ENCODE results near the gene ZCCHC14. TPM values are rescaled to one million over a fixed set of nuclear protein-coding genes. Genes with fewer than 3 reads are reported as not detected.

The ZCCHC14 gene
- total RNA-seq, 6 donors from 2014 or later = 17.2 to 35.3 (median 26.3) TPM

DNA sequence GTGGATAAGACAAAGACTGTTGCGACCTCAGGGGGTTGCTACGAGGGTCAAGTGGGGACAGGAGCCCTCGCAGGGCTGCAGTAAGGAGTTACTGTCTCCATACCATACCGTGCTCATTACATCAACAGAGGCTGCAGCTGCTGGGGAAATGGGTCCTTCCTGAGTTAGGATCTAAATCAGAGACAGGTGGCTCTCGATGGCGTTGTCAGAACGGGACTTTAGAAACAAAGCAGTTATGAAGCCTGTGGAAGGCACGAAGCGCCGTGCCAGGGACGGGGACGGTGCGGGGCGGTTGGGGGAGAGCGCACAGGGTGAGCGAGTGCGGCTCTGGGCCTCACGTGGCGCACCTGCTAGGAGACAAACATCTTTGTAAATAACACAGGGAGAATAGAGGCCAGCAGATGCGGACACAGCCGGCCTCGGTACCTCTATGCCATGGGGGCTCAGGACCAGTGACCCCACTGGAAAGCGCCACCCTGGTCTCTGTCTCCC is 34.4 kb downstream of the ZCCHC14 start:
- H3K9me3 ChIP-seq = no peaks in the 10 kb centered on the region
- 87 to 88% methylated on average over 22 to 23 of the region's 23 CpGs for WGBS, 2 donors
- peaks cover 0 to 43% (median 25%) of the 10 kb centered on the region in 4 donors for H3K36me3 ChIP-seq
- peaks cover 24 to 43% (median 29%) of the 10 kb centered on the region in 4 donors for H3K4me1 ChIP-seq
- H3K4me3 ChIP-seq = no peak overlapping the region
- H3K27me3 ChIP-seq = no peaks in the 10 kb centered on the region
- ATAC-seq (ENCODE audit: low FRiP score in 2 of 2) (no peak), DNase-seq (peak in 1 of 2 donors; percentile 71)
- TF ChIP-seq POLR2AphosphoS5 (IDR thresholded peaks at IDR 0.05) = no peak
- TF ChIP-seq, protein P1, sequence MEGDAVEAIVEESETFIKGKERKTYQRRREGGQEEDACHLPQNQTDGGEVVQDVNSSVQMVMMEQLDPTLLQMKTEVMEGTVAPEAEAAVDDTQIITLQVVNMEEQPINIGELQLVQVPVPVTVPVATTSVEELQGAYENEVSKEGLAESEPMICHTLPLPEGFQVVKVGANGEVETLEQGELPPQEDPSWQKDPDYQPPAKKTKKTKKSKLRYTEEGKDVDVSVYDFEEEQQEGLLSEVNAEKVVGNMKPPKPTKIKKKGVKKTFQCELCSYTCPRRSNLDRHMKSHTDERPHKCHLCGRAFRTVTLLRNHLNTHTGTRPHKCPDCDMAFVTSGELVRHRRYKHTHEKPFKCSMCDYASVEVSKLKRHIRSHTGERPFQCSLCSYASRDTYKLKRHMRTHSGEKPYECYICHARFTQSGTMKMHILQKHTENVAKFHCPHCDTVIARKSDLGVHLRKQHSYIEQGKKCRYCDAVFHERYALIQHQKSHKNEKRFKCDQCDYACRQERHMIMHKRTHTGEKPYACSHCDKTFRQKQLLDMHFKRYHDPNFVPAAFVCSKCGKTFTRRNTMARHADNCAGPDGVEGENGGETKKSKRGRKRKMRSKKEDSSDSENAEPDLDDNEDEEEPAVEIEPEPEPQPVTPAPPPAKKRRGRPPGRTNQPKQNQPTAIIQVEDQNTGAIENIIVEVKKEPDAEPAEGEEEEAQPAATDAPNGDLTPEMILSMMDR (IDR thresholded peaks at IDR 0.05) = no peak
- TF ChIP-seq POLR2A (IDR thresholded peaks at IDR 0.05) = no peak
- no peak for TF ChIP-seq EP300 (IDR thresholded peaks at IDR 0.05)
- peak overlapping the region in 3 of 4 donors; percentile 30 to 52 (median 32) for H3K27ac ChIP-seq

DNA sequence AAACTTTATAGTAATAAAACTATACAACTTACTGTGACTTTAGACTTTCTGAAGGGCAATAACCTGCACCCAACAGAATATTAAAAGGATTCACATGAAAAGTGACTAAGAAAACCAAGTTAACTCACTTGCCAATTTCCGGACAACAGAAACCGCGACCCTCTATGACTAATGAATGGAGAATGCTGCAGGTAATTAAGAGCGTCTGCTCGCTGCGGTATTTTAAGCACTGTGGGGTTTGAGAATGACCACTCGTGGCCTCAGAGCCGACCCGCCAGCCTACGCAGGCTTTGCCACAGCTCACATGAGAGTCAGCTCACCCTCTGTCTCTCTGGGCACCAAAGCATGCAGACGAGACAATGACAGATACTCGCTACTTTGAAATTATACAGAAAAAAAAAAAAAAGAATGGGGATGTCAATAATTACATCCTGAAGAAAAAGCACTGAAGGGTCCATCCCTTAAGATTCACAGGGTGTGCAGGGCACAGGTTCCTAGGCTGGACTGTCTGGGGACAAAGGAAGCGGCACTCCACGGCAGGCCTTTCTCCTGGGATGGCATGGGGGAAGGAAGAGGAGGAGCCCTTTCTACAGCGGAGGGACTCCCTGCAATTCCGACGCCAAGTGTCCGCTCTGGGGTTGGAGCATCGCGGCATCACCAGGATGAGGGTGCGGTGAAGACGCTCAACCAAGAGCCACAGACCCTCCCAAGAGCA is 35.0 kb downstream of the ZCCHC14 start:
- no peaks in the 10 kb centered on the region for H3K27me3 ChIP-seq
- TF ChIP-seq POLR2AphosphoS5 (IDR thresholded peaks at IDR 0.05) (no peak), EP300 (IDR thresholded peaks at IDR 0.05) (no peak), POLR2A (IDR thresholded peaks at IDR 0.05) (no peak)
- TF ChIP-seq, protein P1 (IDR thresholded peaks at IDR 0.05) = no peak
- peak in 1 of 2 donors; percentile 77 for ATAC-seq (ENCODE audit: low FRiP score in 2 of 2)
- peak in 1 of 2 donors; percentile 11 for DNase-seq
- H3K4me3 ChIP-seq = no peak overlapping the region
- H3K36me3 ChIP-seq = peaks cover 0 to 49% (median 30%) of the 10 kb centered on the region in 4 donors
- H3K9me3 ChIP-seq = no peaks in the 10 kb centered on the region
- 67 to 70% methylated on average over 22 of the region's 22 CpGs for WGBS, 2 donors
- H3K4me1 ChIP-seq = peaks cover 18 to 37% (median 23%) of the 10 kb centered on the region in 4 donors
- peak overlapping the region in 3 of 4 donors; percentile 30 to 52 (median 32) for H3K27ac ChIP-seq

DNA sequence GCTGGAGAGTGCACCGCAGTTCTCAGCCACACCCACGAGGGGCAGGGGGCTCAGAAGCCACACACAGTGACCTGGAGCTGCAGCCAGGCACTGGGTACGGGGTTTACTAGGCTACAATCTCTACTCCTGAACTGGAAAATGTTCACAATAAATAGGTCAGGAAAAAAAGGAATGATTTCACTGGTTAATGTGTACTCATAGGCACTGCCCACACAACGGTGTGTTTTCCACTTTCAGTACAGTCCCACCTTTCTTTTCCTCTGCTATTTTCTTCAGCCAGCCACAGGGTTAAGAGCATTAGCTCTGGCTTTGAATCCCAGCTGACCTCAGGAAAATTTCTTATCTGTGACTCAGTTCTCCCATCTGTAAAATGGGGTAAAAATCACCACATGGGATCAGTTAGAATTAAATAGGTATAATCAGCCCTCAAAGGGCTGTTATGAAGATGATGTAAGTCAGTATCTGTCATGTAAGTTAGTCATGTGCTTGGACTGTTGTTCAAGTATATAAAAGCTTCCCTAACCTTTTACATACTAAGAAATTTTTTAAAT is 35.7 kb downstream of the ZCCHC14 start:
- no peak overlapping the region for H3K4me3 ChIP-seq
- H3K27ac ChIP-seq = peak overlapping the region in 2 of 4 donors; percentile 32 to 45
- 76 to 90% methylated on average over 4 of the region's 4 CpGs for WGBS, 2 donors
- DNase-seq (peak in 1 of 2 donors; percentile 3), ATAC-seq (ENCODE audit: low FRiP score in 2 of 2) (peak in 1 of 2 donors; percentile 30)
- peaks cover 0 to 53% (median 34%) of the 10 kb centered on the region in 4 donors for H3K36me3 ChIP-seq
- H3K27me3 ChIP-seq = no peaks in the 10 kb centered on the region
- H3K4me1 ChIP-seq = peaks cover 14 to 34% (median 21%) of the 10 kb centered on the region in 4 donors
- no peaks in the 10 kb centered on the region for H3K9me3 ChIP-seq
- TF ChIP-seq POLR2AphosphoS5 (IDR thresholded peaks at IDR 0.05) (no peak), EP300 (IDR thresholded peaks at IDR 0.05) (no peak), POLR2A (IDR thresholded peaks at IDR 0.05) (no peak)
- TF ChIP-seq, protein P1 (IDR thresholded peaks at IDR 0.05) = no peak

DNA sequence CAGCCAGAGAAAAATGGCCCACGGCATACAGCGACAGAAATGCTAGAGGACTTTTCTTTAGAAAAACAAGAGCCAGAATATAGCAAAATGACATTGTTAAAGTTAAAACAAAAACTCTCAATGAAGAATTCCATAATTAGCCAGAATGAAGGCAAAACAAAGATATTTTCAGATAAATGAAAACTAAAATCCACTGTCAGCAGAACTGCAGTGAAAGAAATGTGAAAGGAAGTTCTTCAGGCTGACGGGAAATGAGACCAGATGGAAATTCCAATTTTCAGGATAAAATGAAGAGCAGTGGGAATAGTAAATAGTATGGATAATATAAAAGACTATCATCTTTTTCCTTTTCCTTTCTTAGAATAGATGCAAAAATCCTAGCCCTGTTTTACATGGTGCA is 38.4 kb downstream of the ZCCHC14 start:
- no peak for TF ChIP-seq POLR2A (IDR thresholded peaks at IDR 0.05)
- TF ChIP-seq, protein P1 (IDR thresholded peaks at IDR 0.05) = no peak
- TF ChIP-seq EP300 (IDR thresholded peaks at IDR 0.05) = no peak
- no peak for TF ChIP-seq POLR2AphosphoS5 (IDR thresholded peaks at IDR 0.05)
- Histone ChIP-seq H3K4me3 (no peak overlapping the region), H3K27ac (no peak overlapping the region), H3K36me3 (peaks cover 0 to 54% (median 36%) of the 10 kb centered on the region in 4 donors), H3K9me3 (no peaks in the 10 kb centered on the region), H3K27me3 (no peaks in the 10 kb centered on the region), H3K4me1 (peaks cover 0 to 20% (median 8%) of the 10 kb centered on the region in 4 donors)
- no peak for DNase-seq
- ATAC-seq (ENCODE audit: low FRiP score in 2 of 2) = no peak
- 95 to 96% methylated on average over 3 of the region's 3 CpGs for WGBS, 2 donors

Data from upper lobe of left lung (tissue), 6 donors.